SH-SY5Y (cell line): Measurements from ENCODE around the gene PDE4A.

ENCODE experiments used
- GATA2 ChIP-seq: IDR thresholded peaks from 2 replicates; pipeline ENCODE4 v1.6.1; 2011; ENCODE audit warnings: mild to moderate bottlenecking, low read depth, low read length
- GATA3 ChIP-seq: IDR thresholded peaks from 2 replicates; pipeline ENCODE4 v1.6.1; 2011; ENCODE audit warnings: low read depth, mild to moderate bottlenecking, low read length, moderate library complexity

DNA sequence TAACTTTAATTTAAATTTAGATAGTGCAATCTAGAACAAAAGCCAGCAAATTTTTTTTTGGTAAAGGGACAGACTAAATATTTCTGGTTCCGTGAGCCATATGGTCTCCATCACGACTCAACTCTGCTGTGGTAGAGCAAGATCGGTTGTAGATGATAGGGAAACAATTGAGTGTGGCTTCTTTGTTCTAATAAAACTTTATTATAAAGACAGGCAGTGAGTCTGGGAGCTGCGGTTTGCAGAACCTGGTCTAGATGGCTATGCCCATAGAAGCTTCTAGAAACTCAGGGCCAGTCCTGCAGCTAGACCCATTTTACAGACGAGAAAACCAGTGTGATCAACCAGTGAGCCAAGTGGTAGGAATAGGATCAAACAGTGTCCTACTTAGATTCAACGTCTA lies 28.2 kb upstream of the PDE4A start:
- TF ChIP-seq GATA2 (no peak), GATA3 (no peak)
